Superior temporal gyrus (tissue), 1 donor: Measurements from ENCODE around the gene PTPRM.

Experiments used
- DNase-seq: peaks from one replicate; pipeline ENCODE4 v3.0.0-alpha.2; 2016; ENCODE audit errors: extremely low spot score

PTPRM gene

DNA sequence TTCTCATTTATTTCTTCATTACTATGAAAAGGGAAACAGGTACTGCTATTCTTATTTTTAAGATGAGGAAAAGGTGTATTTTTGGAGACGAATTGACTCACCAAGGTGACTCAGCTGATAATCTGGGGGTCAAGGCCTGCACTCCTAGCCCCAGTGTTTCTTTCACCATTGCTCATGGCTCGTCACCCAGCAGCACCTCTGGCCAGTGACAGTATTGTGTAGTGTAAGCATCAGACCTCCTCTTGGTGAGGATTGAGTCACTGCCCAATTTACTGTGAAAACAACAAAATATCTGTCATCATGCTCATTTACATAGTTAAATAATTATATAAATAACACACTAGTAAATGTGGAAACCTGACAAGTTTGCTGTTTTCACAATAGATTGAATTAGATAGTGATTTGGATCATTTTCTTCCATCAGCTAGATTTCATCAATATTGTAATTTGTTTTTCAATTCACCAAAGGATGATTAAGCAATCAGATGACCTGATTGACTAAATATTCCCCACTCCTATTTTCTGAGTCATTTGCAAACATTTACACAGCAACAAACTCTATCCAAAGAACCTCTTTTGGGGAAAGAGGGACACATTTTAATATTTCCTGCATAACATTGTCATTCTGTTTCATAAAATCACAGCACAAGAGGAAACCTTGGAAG, 549.4 kb downstream of the PTPRM start:
- DNase-seq: no peak

DNA sequence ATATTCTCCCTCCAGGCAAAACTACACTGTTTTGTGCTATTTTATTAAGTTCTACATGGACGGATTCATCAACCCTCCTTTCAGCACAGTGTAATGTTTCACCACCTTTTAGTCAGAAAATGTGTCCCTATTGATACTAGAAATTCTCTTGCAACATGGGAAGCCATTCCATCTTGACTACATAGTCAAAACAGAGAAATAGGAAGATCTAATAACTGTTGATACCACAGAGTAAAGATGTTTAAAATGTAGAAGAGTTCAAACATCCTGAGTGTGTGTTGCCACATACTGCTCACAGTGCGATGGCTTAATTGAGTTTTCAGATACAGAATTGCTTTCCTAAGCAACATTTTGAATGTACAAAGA, 549.9 kb downstream of the PTPRM start:
- no peak for DNase-seq

- no peak for DNase-seq
Observed at GRCh38 chr18:8121101-8121500, 554.0 kb downstream of the PTPRM start.

GRCh38 chr18:8121942-8122480, 554.9 kb downstream of the PTPRM start:
- DNase-seq: no peak

GRCh38 chr18:8124232-8125146, 557.4 kb downstream of the PTPRM start:
- no peak for DNase-seq

DNA sequence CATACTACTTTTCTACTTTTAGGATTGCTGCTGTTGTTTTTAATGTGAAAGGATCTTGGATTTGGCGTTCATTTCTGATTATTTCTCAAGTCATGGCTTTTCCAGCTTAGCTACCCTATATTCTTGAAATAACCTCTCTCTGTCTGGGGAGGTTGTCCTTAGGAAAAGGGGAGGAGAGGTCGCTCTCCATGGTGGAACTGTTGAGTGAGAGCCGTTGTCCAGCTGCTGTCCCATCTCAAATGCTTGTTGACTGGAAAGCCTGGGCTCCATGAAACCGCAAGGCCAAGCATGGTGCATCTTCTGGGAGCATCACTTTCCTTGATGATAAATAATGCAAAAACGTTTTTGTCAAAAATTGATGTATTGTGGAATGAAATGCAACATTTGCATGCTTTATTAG, 563.0 kb downstream of the PTPRM start:
- DNase-seq: no peak

DNA sequence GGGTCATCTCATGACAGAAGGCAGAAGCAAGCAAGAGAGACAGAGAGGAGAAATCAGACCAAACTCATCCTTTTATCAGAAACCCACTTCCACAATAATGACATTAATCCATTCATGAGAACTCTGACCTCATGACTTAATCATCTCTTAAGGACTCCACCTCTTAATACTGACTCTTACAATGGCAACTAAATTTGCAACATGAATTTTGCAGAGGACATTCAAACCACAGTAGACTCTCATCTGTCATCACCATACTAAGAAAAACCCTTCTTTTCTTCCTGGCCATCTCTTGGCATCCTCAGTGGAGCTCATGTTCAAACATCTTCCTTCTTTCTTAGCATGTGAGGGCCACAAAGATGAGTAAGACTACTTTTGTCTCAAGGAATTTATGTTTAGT, 565.9 kb downstream of the PTPRM start:
- no peak for DNase-seq

DNA sequence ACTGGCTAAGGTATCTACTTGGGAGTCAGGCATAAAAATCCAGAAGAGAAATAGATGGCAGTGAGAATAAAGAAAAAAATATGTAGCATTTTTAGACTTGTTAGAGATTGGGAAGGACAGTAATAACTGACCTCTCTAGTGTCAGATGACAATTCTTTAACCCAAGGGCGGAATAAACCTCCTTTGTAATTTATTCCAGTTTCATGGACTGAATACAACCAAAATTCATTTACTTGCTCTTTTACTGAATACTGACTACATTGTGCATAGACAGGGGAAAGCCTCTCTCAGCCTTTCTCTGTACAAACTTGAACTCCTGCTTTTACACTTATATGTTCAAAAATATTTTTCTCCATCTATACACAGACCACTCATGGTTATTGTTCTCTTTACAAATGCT, 566.8 kb downstream of the PTPRM start:
- DNase-seq: no peak

GRCh38 chr18:8139127-8139527, 572.0 kb downstream of the PTPRM start:
- DNase-seq: no peak

DNA sequence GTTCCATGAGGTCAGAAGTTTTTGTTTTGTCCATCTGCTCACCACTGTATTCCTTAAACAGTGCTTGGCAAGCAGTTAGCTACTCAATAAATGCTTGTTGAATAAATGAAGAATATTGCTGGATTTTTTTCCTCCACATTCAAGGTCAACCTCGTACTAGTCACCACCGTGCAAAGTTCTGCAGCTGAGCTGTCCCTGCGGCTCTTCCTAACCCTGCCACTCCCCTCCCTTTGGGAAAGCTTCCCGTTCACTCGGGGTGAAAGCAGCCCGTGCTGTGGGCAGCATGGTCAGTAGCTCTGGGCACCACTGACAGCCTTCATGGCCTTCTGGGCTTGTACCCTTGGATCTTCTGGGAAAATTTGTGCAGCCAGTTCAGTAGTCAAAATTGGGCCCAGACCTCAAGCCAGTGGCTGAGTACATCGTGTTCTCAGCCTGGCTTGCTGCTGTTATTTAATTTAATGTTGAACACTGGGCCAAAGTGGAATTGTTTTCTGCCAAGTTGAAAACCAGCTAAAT, 572.8 kb downstream of the PTPRM start:
- no peak for DNase-seq

DNA sequence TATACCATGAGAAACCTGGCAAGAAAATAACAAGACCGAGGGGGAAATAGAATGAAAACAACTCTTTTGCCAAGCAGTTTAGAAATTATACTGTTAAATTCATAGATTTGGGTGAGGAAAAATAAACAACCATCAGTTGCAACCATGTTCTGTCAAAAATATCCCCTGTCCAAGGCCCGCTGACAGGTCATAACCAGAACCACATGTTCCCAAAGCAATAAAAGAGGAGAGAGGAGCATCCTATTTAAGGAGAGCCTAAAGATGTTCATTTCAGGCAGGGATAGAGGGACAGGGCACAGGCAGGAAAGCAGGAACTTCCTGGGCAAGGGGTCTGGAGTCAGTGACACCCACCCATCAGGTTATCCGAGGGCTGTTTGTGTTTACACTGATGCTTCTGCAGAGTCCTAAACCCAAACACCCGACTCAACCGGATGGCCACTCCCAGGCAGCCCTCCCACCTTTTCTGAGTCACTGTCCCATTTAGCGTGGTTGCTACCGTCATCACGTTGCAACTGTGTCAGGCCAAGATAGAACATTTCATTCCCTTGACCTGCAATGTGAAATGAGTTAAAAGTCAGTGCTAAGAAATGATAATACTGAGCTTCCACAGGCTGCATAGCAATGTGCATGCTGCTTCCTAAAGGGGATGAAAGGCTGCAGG, 573.9 kb downstream of the PTPRM start:
- DNase-seq: no peak

DNA sequence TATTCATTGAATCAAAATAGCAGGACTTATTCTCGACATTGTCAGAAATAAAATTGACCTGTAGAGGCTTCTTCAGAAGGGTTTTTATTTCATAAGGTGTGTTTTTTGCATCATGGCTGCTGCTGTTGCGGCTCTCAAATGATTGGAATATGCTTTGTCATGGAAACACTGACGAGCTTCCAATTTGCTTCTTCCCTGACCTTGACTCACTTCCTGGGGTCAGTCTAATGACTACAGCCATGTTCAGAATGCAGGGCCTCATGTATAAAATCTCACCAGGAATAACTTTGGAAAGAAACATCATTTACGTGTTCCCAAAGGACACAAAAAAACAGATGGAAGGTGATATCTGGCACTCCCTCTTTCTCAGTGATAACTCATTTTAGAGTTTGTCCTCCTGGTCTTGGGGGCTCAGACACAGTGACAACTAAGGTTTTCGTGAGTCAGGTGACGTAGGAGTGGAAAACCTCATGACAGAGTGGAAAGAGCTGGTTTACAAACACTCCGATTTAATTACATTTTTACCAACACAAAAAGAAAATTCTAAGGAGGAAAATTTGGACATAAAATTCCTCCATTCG, 575.1 kb downstream of the PTPRM start:
- DNase-seq: no peak

DNA sequence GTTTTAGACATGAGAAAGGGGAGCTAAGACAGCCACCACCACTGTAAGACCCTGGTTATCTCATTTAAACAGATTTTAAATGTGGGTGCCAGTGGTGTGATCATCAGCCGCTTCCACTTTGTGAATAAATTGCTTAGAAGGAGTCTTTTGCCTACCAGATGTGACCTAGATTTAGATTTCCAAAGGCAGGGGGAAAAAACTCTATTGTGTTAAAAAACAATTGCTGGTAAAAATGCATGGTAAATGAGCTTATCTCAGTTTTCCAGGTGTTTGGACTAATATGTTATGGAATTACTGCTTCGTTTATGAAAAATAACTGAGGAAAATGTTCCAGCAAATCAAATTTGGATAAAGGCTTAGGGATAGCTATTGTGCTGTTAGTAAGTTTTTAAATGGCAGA, 575.8 kb downstream of the PTPRM start:
- DNase-seq: no peak

GRCh38 chr18:8151181-8151580, 584.1 kb downstream of the PTPRM start:
- no peak for DNase-seq

GRCh38 chr18:8153887-8154583, 586.9 kb downstream of the PTPRM start:
- no peak for DNase-seq

DNA sequence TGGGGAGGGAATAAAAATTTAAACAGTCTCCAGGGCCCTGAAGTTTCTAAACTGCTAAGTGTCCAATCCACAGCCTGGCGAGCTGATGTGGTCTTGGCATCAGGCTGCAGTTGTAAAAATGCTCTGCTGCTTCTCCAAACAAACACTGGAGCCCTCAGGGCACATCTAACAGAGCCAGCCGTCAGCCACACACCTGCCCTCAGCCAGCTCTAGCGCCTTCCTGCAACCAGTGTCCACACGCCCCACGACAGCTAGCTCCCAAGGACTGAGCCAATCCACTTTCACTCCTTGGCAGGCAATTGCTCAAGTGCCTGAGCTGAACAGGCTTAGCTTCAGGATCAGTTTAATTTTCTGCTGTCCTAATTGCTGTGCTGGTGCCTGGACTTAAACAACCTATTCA, 595.7 kb downstream of the PTPRM start:
- DNase-seq: no peak

DNA sequence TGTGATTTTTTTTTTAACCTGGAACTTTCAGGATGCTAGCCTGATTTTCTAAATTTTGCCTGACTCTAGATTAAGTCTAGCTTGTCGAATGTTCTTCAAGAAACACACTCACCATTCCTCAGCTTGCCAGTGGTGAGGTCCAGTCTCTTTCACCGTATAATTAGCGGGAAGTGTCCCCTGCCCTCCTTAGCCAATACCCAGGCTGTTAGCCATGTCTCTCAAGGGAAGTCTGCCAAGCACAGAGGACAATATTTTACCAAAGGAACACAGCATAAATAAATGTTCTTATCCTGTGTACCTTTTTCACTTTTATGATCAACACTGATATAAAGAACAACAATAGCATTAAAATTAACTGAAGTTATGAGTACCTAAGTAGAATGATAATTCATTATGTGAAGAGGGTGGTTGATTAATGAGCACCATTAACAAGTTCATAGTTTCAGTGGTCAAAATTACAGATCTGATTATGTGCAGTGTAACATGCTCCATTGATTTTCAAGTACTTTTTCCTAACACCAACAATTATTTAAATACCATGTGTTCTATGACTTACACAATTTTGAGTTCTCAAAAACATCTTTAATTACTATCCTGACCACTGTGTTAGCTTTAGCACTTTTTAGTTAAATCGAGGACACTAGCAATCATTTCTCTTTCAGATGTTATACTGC, 596.3 kb downstream of the PTPRM start:
- DNase-seq: no peak

- DNase-seq: no peak
Observed at GRCh38 chr18:8165095-8165494, 598.0 kb downstream of the PTPRM start.

- DNase-seq: no peak
Observed at GRCh38 chr18:8167026-8167425, 599.9 kb downstream of the PTPRM start.

DNA sequence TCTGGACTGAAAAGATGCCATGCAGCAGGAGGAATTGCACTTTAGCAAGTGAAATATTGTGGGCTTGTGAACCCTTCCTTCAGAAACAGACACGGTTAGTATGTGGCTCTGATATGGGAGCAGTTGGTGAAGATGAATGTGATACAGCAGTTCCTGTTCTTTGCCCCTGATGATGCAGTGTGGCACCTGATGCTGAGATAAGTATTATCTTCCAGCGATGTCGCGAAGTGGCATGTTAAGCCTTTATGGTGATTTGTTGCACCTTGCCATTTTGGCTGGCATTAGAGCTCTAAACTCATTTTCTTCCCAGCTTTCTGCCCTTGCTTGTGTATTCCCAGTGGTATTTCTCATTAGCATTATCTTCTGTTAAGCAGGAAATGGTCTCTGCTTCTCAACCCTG, 600.6 kb downstream of the PTPRM start:
- no peak for DNase-seq

DNA sequence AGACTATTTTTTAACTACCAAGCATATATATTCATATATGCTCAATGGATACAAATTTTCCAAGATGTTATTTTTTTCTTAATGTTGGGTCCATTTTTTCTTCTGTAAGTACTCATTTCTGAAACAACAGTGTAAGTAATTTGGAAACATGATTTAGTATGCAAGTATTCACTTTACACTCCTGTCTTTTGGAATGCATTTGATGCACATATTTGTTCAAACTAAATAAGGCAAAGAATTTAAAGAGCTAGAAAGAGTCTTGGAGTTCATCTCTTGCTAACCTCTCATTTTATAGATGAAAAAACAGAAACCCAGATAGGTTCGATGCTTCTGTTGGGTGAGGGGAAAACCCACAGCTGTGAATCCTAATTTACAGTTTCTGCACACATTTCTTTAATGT, 602.6 kb downstream of the PTPRM start:
- no peak for DNase-seq
